Stimulated activated CD8-positive, alpha-beta memory T cell treated with anti-CD3 and anti-CD28 coated beads, Interleukin-12 subunit alpha, Interleukin-12 subunit beta, amount 100 ng/mL, for 1 hour (primary cell): ENCODE results near the gene OR52M1.
"Not testable (repeated sequence)": the region's sequence is repeated elsewhere in the genome, so short reads cannot be mapped to it uniquely, and the experiment has no call there.

ENCODE experiments used
- DNase-seq: peaks from one replicate; pipeline ENCODE4 v3.0.0-alpha.2; 2020; ENCODE audit warnings: low read depth

The OR52M1 gene, protein sequence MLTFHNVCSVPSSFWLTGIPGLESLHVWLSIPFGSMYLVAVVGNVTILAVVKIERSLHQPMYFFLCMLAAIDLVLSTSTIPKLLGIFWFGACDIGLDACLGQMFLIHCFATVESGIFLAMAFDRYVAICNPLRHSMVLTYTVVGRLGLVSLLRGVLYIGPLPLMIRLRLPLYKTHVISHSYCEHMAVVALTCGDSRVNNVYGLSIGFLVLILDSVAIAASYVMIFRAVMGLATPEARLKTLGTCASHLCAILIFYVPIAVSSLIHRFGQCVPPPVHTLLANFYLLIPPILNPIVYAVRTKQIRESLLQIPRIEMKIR

DNA sequence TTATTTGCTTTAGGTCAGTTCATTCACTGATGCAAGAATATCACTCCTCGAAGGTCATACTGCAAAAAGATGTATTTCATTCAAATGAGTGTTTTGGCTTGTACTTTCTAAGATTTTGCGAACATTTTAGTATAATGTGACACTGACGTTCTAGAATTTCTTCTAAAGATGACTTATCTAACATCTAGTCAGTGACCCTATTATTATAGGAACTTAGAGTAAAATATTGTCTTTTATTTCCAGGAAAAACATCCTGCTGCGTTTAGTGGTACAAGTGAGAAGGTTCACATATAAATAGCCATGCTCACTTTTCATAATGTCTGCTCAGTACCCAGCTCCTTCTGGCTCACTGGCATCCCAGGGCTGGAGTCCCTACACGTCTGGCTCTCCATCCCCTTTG, at the start of gene OR52M1:
Gene OR52M1 (plus strand): TSS at position 301 of the 400 bp plus-strand sequence. CDS start 0 bp downstream, at position 301.
- DNase-seq, result no peak

DNA sequence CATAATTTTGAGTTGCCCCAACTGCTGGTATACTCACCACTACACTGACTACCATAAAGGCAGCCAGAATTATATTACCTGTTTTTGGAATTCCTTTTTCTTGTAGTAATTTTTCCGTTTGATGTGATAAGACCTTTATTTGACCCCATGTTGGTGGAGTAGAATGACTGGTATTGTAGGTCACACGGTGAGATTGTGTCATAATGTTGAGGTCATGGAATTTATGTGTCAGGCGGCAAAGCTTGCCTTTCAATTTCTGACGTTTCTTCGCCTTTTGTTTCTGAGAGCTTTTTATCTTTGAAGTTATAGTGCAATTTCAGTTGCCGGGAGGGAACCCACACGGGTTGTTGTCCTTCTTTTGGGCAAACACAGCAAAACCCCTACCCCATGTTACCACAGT, 49.5 kb upstream of the OR52M1 start:
- DNase-seq, result no peak

DNA sequence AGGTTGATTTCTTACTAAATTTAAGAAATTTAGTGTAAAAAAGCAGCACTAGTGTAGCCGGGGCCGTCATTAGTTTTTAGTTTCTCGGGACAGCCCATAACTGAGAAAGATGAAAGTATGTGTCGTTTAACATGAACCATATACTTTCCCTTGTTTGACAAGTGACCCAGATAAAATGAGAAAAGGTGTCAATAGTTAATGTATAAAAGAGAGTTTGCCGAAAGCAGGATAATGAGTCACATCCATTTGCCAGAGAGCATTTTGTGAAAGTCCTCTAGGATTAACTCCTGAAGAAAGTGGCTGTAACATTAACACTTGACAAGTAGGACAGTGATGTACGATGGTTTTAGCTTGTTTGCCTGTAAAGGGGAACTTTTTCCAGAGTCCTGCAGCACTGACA, 49.0 kb upstream of the OR52M1 start:
- no peak for DNase-seq

DNA sequence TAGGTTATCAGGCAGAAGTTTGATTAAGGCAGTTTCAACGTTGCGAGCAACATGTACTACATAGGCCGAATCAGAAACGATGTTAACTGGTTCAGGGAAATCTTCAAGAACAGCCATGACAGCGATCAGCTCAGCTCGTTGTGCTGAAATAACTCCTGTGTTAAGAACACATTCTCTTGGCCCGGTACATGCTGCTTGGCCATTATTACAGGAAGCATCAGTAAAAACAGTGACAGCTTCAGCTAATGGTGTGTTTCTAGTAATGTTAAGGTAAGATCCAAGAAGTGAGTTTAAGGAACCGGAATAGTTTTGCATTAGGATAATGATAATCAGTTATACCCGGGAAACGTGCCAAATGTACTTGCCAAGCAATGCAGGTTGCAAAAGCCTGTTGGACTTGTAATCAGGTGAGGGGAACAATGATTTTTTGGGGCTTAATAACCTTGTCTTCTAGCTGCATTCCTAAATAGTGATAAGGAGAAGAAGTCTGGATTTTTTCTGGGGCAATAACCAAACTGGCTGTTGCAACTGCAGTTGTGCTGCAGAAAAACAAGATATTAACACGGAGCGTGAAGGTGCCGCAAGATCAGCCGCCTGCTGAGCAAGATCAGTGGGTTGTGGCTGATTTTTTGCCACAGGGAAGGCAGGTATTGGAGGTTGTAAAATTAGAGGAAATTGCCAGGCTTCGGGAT, 48.3 kb upstream of the OR52M1 start:
- no peak for DNase-seq

DNA sequence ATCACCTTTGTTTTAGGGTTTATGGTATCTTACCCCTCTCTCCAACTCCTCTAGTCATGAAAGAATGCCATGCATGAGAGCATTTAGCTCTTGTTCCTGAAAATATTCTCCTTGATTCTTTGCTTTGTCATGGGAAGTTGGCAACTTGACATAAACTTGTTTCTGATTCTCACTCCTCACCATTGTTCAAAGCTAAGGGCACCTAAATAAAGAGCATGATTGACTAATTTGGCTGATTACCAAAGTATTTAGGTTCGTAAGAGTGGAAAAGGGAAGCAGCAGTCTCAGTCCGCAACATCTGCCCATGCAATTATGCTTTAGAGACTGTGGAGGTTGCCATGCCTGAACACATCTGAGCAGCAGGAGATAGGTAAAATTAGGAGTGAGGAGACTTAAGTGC, 36.1 kb upstream of the OR52M1 start:
- DNase-seq, result no peak

DNA sequence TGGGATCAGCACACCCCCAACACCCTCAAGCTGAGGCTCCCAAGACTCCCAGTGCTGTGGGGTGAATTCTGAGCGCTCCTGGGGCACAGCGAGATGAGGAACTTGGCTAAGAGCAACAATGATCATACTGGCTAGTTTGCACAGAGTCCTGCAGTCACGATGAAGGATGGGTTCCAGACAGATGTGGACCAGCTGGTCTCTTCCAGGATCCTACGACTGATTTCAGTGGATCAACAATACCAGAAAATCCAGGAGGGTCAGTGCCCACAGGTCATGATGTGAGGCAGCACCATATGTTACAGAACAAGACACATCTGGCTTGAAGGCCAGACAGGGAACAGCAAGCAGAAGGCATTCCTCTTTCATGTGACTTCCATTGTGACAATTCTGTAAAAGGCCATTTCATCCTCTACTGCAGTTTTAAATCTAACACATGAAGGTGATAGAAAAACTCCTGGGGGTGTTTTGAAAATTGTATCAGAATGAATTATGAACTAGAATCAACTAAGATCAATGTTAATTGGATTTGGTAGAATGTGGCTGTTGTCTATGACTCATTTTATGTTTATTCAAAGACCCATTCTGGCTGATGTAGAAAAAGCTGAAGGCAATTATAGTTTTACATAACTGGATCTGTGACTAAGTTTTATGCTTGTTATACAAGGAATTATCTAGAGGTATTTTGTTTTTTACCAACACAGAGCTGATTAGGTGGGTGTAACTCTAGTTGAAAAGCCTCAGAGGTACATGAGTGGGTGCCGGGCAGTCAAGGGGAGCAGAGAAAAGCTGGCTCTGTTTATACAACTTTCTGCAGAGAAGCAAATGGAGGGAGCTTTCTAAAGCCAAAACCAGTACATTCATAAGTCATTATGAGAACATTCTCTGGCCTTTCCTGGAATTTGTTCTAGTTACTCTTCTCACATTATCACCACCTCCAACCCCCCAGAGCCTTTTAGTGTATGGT, 33.4 kb upstream of the OR52M1 start:
- no peak for DNase-seq

DNA sequence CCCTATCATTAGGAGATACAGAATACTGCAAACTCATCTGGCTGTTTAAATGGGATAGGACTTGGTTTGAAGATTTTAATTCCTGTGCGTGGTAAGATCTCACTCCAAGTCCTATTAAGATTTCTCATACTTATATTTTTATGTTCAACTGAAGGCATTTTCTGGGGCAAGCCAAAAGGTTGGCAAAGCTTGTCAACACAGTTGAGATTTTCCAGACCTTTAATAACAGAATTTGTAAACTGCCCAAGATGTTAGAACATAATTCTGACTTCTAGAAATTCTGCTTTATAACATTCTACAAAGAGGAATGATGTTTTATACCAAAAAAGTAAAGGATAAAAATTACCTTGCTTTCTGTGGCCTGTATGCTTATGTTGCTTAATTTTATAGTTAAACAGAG, 30.8 kb upstream of the OR52M1 start:
- DNase-seq, result no peak

DNA sequence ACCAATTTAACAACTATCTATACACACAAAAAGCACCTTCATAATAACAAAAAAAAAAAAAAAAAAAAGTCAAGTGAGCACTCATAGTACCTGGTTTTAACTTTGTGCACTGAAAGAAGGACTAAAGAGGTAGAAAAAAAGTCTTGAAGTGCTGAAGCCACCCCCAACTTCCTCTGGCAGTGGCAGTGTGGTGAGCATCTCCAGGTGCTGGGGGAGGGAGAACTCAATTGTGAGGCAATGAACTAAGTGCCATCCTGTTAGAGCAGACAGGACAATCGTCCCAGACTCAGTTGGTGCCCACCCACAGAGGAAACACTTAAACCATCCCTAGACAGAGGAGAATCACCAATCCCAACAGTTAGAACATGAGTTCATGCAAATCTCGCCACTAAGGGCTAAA, 22.7 kb upstream of the OR52M1 start:
- DNase-seq, result no peak

DNA sequence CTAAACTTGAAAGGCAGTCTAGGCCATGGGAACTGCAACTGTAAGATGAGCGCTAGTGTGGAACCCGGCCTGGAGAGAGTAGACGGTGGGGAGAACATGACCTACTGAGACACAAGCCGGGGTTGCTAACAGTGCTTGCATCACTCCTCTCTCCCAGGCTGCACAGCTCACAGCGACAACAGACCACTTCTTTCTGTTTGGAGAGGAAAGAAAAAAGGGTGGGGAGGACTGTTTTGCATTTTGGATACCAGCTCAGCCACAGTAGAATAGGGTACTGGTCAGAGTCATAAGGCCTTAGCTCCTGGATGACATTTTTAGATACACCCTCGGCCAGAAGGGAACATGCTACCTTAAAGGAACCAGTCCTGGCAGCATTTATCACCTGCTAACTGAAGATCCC, 22.2 kb upstream of the OR52M1 start:
- no peak for DNase-seq

DNA sequence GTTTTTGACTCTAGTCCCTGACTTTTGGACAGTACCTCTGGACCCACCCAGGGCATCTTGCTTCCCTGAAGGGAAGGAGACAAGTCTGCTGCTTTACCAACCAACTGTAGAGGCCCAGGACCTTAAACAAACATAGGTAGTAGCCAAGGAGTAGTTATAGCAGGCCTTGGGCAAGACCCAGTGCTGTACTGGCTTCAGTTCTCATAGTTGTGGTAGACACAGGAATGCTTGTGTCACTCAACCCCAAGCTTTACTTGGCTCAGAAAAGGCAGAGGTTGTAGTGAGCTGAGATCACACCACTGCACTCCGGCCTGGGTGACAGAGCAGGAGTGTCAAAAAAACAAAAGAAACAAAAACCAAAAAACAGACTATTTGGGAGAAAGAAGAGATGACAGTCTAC, 21.3 kb upstream of the OR52M1 start:
- no peak for DNase-seq

DNA sequence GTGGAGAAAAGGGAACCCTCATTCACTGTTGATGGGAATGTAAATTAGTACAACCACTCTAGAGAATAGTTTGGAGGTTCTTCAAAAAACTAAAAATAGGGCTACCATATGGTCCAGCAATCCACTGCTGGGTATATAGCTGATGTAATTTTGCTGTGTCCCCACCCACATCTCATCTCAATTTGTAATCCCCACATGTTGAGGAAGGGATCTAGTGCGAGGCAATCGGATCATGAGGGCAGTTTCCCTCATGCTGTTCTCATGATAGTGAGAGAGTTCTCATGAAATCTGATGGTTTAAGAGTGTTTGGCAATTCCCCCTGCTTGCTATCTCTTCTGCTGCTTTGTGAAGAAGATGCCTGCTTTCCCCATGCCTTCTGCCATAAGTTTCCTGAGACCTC, 17.1 kb upstream of the OR52M1 start:
- no peak for DNase-seq

DNA sequence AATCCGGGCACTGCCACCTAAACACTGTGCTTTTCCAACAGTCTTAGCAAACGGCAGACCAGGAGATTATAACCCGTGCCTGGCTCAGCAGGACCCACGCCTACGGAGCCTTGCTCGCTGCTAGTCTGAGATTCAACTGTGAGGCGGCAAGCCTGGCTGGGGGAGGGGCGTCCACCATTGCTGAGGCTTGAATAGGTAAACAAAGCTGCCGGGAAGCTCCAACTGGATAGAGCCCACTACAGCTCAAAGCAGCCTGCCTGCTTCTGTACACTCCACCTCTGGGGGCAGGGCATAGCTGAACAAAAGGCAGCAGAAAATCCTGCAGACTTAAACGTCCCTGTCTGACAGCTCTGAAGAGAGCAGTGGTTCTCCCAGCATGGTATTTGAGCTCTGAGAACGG, 13.3 kb upstream of the OR52M1 start:
- DNase-seq, result not testable (repeated sequence)

DNA sequence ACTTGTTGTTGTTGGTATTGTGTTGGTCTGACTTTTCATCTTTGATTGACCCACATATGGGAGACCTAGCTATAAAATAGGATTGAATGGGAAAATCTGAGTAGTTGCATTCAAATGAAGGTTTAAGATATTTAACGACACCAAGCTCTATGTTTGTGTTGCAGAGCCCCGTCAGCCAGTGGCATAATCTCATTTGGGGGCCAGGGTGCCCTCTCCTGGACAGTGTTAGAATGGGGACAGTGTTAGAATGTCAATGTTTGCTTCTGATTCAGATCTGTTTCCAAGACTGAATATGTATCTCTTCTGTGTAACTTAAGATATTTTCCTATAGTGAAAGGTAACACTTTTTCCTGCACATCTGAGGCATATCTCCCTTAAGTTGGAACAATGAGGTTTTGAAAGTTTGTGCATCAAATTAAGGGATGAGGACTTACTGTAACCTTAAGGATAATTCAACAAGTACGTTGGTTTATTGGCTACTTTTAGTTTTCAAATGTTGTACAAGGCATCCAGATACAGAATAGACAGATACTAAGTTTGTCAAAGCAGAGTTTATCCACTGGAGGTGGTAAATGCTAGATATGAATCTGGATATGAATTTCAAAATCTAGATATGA, 5.3 kb upstream of the OR52M1 start:
- peak; percentile 4 for DNase-seq

DNA sequence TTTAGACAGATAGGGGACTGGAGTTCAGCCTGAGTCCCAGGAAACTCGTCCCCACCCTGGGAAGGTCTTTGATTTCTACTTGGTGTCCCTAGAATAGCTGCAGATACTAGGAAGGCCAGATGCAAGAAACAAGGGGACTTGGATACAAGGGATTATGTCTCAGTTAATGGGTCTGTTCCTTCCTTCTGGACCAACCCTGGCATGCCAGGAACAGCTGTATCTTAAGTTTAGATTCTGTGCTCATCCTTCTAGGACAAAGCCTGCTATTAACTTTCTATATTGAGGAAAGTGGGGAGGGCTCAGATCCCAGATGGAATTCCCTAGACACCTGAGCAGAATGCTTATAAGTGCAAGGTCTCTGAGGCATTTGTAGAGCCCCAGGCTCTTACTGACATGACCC, 3.9 kb upstream of the OR52M1 start:
- DNase-seq, result no peak

DNA sequence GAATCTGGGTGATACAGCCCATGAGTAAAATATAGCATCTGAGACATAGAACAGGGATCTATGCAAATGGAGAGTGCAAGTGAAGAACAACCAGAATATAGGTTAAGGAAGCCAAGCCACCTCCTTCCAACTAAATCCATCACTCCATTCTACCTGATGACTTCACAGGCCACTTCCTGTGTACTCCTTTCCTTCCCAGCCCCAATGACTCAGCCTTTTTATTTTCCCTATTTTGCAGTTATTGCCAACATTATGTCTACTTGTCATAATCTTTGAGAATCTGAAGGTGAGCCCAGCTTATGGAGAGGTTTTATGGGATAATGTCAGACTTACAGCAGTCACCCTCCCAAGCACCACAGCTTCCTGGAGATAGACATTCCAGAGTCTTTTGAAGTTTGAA, 1.4 kb upstream of the OR52M1 start:
- DNase-seq, result no peak

DNA sequence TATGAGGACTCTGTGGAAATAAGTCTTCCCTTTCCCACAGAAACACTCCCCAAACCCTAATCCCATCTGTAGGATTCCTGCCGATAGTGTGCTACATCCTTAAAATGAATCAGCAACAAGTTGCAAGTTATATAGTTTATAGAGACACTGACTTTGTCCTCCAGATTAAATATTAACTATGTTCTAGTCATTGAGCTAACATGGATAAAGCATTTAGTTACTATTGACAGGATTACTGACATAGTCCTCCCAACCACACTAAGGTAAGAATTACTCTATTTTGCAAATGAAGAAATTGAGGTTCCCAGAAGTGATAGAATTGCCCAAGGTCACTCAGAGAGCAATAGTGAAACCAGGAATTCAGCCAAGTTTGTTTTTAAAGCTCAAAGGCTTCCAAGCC, 1.9 kb downstream of the OR52M1 start:
- no peak for DNase-seq

DNA sequence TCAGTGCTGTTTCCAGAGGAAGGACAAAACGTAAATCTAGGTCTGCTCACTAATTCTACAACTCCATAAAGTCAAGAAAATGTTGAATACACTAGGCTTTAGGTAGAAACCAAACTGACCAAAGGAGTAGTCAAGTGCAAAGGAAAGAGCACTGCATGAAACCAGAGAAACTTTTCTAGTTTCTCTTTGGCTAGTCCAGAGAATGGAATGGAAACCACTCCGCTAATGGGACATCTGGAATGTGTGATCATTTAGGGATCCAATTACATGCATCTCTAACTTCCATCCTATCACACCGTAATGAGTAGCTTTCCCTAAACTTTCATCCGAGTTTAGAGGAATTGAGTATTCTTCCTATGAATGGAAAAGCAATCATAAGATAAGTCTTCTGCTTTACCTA, 2.4 kb downstream of the OR52M1 start:
- no peak for DNase-seq

DNA sequence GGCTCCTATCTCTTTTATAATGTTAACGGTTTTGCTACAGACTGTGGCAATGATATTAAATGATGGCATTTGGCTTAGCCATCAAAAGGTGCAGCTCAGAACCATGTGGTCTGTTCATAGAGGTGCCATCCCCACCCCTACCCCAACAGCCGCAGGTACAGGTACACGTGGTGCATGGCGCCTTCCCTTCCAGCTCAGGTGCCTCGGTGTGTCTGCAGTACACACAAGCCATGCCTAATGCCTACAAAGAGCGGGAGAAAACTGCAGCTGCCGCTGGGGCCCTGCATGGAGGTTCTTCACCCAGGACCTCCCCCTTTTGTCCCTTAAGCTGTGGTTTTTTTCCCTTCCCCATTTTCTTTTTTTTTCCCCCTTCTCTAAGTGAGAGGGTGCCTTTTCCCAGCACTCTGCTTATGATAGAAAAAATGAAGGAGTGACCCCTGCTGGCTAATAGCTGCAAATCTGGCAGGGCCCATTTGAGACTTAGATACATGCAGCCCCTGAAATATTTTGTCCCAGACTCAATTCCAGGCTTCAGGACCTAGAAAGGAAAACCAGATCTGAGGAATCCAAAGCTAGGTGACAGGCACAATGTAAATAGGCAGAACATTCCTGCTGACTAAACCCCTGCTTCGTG, 6.5 kb downstream of the OR52M1 start:
- DNase-seq, result no peak

DNA sequence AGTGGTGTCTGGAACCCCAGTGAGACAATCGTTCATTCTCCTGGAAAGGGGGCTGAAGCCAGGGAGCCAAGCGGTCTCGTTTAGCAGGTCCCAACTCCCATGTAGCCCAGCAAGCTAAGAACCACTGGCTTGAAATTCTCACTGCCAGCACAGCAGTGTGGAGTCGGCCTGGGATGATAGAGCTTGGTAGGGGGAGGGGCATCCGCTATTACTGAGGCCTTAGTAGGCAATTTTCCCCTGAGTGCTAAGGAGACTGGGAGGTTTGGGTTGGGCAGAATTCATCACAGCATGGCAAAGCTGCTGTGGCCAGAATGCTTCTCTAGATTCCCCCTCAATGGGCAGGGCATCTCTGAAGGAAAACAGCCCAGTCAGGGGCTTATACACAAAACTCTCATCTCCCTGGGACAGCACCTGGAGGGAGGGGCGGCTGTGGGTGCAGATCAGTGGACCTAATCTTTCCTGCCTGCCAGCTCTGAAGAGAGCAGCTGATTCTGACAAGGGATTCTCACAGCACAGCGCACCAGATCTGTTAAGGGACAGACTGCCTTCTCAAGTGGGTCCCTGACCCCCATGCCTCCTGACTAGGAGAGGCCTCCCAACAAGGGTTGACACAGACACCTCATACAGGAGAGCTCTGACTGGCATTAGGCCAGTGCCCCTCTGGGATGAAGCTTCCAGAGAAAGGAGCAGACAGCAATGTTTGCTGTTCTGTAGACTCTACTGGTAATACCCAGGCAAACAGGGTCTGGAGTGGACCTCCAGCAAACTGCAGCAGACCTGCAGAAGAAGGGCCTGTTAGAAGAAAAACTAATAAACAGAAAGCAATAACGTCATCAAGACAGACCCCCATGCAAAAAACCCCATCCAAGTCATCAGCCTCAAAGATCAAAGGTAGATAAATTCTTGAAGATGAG, 14.8 kb downstream of the OR52M1 start:
- no peak for DNase-seq

DNA sequence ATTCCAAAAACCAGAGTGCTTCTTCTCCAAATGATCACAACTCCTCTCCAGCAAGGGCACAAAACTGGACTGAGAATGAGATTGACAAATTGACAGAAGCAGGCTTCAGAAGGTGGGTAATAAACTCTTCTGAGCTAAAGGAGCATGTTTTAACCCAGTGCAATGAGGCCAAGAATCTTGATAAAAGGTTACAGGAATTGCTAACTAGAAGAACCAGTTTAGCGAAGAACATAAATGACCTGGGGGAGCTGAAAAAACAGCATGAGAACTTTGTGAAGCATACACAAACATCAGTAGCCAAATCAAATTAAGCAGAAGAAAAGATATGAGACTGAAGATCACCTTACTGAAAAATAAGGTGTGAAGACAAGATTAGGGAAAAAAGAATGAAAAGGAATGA, 15.5 kb downstream of the OR52M1 start:
- DNase-seq, result no peak

DNA sequence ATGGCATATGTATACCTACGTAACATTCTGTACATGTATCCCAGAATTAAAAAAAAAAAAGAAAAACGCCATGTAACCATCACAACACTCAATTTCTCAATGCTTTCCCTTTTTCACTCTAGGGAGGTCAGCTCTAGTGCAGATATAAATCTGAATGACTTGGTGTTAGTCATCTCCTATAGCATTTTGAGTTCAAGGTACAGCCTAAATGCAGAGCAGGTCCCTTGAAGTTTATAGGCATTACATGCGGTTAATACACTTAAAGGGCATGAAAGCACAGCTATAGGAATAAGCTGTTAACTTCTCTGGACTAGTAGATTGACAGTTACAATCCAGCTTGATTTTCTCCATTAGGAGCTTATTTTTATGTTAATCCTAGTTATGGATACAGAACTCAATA, 20.4 kb downstream of the OR52M1 start:
- no peak for DNase-seq
